ENCODE data around the gene ATP2C2.
"Not testable (repeated sequence)": the region's sequence is repeated elsewhere in the genome, so short reads cannot be mapped to it uniquely, and the experiment has no call there.

The ATP2C2 gene

GRCh38 chr16:84418056-84418849 is 49.9 kb downstream of the ATP2C2 start:
- no peak for DNase-seq (ENCODE audit: low read depth in 1 of 2, low spot score in 1 of 2)

- no peak for DNase-seq (ENCODE audit: low read depth in 1 of 2, low spot score in 1 of 2)
These were observed 51.4 kb downstream of the ATP2C2 start for GRCh38 chr16:84419730-84420129.

- DNase-seq (ENCODE audit: low read depth in 1 of 2, low spot score in 1 of 2): not testable (repeated sequence)
These were observed 52.2 kb downstream of the ATP2C2 start for GRCh38 chr16:84420556-84420955.

GRCh38 chr16:84421081-84421937 is 53.0 kb downstream of the ATP2C2 start:
- DNase-seq (ENCODE audit: low read depth in 1 of 2, low spot score in 1 of 2): no peak

- no peak for DNase-seq (ENCODE audit: low read depth in 1 of 2, low spot score in 1 of 2)
These were observed 53.5 kb downstream of the ATP2C2 start for GRCh38 chr16:84421938-84422220.

GRCh38 chr16:84423416-84423837 is 55.1 kb downstream of the ATP2C2 start:
- no peak for DNase-seq (ENCODE audit: low read depth in 1 of 2, low spot score in 1 of 2)

GRCh38 chr16:84425696-84426095 is 57.4 kb downstream of the ATP2C2 start:
- no peak for DNase-seq (ENCODE audit: low read depth in 1 of 2, low spot score in 1 of 2)

GRCh38 chr16:84426804-84427203 is 58.5 kb downstream of the ATP2C2 start:
- no peak for DNase-seq (ENCODE audit: low read depth in 1 of 2, low spot score in 1 of 2)

GRCh38 chr16:84427553-84427952 is 59.2 kb downstream of the ATP2C2 start:
- DNase-seq (ENCODE audit: low read depth in 1 of 2, low spot score in 1 of 2): no peak

- no peak for DNase-seq (ENCODE audit: low read depth in 1 of 2, low spot score in 1 of 2)
These were observed 62.5 kb downstream of the ATP2C2 start for GRCh38 chr16:84430860-84431259.

GRCh38 chr16:84434800-84435199 is 66.5 kb downstream of the ATP2C2 start:
- DNase-seq (ENCODE audit: low read depth in 1 of 2, low spot score in 1 of 2): no peak

GRCh38 chr16:84436196-84436595 is 67.9 kb downstream of the ATP2C2 start:
- DNase-seq (ENCODE audit: low read depth in 1 of 2, low spot score in 1 of 2): no peak

- DNase-seq (ENCODE audit: low read depth in 1 of 2, low spot score in 1 of 2): no peak
These were observed 70.8 kb downstream of the ATP2C2 start for GRCh38 chr16:84438971-84439696.

- DNase-seq (ENCODE audit: low read depth in 1 of 2, low spot score in 1 of 2): no peak
These were observed 74.2 kb downstream of the ATP2C2 start for GRCh38 chr16:84442416-84443145.

- DNase-seq (ENCODE audit: low read depth in 1 of 2, low spot score in 1 of 2): no peak
These were observed 74.9 kb downstream of the ATP2C2 start for GRCh38 chr16:84443166-84443802.

GRCh38 chr16:84444476-84444875 is 76.1 kb downstream of the ATP2C2 start:
- no peak for DNase-seq (ENCODE audit: low read depth in 1 of 2, low spot score in 1 of 2)

- DNase-seq (ENCODE audit: low read depth in 1 of 2, low spot score in 1 of 2): no peak
These were observed 77.7 kb downstream of the ATP2C2 start for GRCh38 chr16:84446084-84446483.

GRCh38 chr16:84446596-84447392 is 78.5 kb downstream of the ATP2C2 start:
- DNase-seq (ENCODE audit: low read depth in 1 of 2, low spot score in 1 of 2): no peak

GRCh38 chr16:84448444-84448843 is 80.1 kb downstream of the ATP2C2 start:
- no peak for DNase-seq (ENCODE audit: low read depth in 1 of 2, low spot score in 1 of 2)

All from activated CD4-positive, alpha-beta T cell treated with anti-CD3 and anti-CD28 coated beads, Interleukin-2, amount 50 U/mL, for 24 hours (primary cell).